Renal pelvis (tissue), 4 donors: Measurements from ENCODE around the gene TLCD1. TPM values are rescaled to one million over a fixed set of nuclear protein-coding genes. Genes with fewer than 3 reads are reported as not detected.
"Not testable (repeated sequence)": the region's sequence is repeated elsewhere in the genome, so short reads cannot be mapped to it uniquely, and the experiment has no call there.

Source experiments
- DNase-seq: peaks from one replicate; pipeline ENCODE4 v3.0.0-alpha.2; 2013
- polyA plus RNA-seq, 3 donors: library from polyadenylated mRNA; unstranded; fragments of 120-200 nt; gene quantifications; one replicate each; pipeline ENCODE4 v1.2.1, GENCODE V29; 2013; ENCODE audit not compliant: insufficient read length in 3 of 3

TLCD1 gene
- polyA plus RNA-seq, 3 donors = 16.6 to 19.8 (median 18.5) TPM

DNA sequence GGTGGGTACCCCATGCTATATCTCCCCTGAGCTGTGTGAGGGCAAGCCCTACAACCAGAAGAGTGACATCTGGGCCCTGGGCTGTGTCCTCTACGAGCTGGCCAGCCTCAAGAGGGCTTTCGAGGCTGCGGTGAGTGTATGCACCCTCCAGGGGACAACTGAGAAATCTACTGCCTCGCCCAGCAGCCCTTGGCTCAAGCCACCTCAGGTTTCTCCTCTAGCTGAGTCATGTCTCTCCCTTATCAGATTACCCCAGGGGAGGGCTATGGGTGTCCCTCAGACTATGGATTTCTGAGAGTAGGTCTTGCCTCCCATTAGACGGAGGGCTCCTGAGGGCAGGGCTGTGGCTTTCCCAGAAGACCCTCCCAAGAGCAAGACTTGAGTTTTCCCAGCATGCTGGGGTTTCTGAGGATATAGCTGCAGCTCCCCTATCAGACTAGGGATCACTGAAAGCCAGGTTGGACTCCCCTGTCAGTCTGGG is 9.2 kb upstream of the TLCD1 start:
- DNase-seq = no peak

DNA sequence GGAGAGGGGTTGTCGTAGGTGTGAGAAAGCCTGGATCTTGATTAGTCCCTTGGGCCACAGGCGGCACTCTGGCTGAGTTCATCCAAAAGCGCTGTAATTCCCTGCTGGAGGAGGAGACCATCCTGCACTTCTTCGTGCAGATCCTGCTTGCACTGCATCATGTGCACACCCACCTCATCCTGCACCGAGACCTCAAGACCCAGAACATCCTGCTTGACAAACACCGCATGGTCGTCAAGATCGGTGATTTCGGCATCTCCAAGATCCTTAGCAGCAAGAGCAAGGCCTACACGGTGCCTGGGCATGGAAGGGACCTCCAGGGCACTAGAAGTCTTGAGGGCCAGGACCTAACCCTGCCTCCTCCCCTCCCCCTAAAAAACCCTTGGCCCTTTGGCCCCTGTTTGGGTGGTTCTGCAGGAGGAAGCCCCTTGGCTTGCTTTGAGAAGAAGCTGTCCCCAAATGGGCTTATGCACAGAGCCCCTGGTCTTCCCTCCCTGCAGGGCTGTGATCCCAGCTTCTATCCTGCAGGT is 8.7 kb upstream of the TLCD1 start:
- no peak for DNase-seq

- DNase-seq = no peak
Observed at GRCh38 chr17:28733346-28733745, 7.3 kb upstream of the TLCD1 start.

DNA sequence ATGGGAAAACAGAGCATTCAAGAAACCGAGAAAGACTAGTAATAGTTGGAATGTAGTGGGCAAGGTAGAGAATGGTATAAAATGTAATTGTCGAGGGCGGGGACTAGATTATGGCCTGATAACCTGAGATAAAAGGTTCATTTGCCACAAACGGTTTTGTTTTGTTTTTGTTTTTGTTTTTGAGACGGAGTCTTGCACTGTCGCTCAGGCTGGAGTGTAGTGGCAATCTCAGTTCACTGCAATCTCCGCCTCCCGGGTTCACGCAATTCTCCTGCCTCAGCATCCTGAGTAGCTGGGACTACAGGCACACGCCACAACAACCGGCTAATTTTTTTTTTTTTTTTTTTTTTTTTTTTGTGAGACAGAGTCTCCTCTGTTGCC is 3.9 kb upstream of the TLCD1 start:
- no peak for DNase-seq

DNA sequence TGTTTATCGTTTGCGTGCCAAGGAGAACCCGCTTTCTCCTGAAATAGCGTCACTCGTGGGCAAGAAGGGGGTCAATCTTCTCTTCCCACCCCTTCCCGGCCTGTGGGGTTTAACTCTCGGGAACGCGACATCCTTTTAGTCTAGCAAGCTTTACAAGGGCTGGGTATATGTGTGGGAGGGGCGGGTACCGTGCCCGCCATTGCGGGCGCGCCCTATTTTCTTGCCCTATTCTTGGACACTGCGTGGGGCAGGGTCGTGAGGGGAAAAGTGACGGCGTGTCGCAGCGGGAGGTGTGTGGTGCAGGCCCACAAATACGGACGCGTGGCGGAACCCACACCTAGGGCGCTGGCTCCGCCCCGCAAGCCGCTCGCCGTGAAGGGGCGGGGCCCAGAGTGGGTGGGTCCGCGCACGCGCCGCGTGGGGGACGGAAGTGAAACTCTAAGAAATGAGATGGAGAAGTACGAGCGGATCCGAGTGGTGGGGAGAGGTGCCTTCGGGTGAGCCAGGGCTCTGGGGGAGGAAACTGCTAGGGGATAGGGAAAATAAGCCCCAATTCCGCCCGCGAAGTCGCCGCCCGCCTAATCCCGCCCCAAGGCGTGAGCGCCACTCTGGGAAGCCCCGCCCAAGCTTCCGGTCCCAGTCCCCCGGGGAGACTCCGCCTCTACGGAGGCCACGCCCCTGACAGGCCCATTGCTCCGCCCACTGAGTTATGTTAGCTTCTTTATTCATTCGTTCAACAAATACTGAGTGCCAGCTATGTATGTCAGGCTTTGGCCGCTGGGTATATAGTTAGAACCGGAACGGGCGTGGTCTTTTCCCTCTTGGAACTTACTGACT is 2.5 kb upstream of the TLCD1 start, which contains the start of gene NEK8:
Gene NEK8, plus strand, starts transcription at position 425 of the 837 bp plus-strand sequence. Its CDS starts 26 bp downstream, at position 451.
- peak; percentile 93 for DNase-seq

- DNase-seq = peak; percentile 96
Observed at GRCh38 chr17:28726627-28727491, 826 bp upstream of the TLCD1 start.

GRCh38 chr17:28725660-28726225 is 290 bp downstream of the TLCD1 start:
- peak; percentile 58 for DNase-seq

GRCh38 chr17:28725166-28725659 is 820 bp downstream of the TLCD1 start:
- peak; percentile 20 for DNase-seq

DNA sequence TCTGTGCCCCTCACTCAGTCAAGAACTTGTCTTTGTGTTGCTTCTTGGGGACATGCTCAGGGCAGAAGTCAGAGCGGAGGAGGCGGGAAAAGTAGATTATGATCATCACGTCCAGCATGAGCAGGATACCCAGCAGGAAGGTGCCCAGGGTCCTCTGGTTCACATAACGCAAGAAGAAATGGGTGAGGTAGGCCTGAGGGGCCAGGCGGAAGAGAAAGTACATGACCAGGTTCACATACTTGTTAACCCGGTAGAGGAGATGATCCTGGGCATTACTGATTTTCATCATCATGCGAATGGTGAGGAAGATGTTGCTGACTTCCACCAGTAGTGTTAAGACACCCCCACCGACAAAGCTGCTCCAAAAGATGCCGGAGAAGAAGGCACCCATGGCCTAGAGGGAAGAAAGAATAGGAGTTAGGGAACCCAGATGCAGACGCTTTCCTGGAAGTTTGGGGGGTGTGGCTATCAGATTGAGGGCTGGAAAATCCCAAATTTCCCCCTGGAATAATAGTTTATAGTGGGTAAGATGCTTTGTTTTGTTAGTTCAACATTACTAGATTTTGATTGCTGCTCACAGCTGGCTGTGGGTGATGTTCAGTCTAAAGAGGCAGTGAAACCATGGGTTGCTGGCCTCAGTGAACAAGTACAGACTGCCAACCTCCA is 1.4 kb downstream of the TLCD1 start:
- DNase-seq = no peak

DNA sequence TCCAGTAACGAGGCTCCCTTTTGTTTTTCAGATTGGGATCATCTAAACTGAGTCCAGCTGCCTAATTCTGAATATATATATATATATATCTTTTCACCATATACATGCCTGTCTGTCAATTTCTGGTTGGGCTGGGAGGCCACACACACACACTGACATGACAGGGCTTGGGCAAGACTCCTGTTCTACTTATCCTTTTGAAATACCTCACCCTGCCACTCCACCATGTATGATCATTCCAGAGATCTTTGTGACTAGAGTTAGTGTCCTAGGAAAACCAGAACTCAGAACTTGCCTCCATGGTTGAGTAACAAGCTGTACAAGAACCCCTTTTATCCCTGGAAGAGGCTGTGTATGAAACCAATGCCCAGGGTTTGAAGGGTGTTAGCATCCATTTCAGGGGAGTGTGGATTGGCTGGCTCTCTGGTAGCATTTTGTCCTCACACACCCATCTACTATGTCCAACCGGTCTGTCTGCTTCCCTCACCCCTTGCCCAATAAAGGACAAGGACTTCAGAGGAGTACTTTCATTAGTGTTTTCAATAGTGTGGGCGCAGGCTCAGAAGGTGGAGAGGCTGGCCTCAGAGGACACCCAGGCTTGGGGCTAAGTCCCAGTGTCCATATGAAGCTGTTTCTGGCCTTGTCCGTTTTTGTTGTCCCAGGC is 2.1 kb downstream of the TLCD1 start:
- not testable (repeated sequence) for DNase-seq

GRCh38 chr17:28723159-28723835 is 2.7 kb downstream of the TLCD1 start:
- no peak for DNase-seq

DNA sequence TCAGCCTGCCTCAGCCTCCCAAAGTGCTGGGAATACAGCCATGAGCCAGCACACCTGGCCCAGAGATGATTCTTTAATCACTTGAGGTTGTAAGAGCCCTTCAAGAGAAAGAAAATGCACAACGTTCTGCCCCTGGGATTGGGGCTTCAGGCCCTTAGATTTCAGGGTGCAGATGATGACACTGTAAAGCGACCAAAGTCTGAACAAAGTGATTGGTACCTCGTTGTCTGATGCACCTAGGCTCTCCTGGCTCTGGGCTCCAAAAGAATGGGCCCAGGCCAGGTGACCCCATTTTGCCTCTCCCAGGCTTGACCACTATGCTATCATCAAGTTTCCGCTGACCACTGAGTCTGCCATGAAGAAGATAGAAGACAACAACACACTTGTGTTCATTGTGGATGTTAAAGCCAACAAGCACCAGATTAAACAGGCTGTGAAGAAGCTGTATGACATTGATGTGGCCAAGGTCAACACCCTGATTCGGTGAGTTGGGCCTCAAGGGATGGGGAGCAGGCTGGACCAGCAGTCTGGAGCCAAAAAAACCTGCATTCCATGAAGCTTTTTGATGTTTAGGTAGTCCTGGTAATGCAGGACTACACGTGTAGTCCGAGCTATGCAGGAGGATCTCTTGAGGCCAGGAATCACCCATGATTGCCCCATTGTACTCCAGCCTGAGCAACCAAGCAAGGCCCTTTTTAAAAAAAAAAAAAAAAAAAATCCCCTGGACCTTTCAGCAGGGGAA is 3.4 kb downstream of the TLCD1 start:
- DNase-seq = no peak

- DNase-seq = not testable (repeated sequence)
Observed at GRCh38 chr17:28720997-28721329, 5.1 kb downstream of the TLCD1 start.

DNA sequence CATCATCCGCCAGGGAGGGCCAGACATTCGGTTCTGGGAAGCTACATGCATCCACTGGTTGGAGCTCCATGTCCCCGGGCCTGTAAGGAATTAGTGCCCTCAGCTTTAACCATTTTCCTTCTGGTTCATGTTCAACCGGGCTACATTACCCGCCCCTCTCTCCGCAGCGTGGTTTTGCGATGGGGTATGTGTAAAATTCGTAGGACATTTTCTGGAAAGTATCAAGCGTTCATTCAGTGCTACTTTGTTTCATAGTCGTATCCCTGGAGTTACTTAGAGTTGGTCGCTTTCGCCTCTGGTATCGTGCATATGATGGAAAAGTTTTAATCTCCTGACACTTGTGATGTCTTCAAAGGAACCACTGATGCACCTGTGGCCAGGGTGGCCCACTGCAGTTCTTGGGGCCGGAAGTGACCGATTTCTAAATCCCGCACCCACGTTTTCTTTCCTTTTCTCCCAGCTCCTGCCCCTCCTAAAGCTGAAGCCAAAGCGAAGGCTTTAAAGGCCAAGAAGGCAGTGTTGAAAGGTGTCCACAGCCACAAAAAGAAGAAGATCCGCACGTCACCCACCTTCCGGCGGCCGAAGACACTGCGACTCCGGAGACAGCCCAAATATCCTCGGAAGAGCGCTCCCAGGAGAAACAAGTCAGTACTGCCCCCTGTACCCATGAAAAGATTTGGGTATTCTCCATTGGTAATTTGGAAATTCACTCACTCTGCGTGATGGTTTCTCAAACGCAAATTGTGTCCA is 5.6 kb downstream of the TLCD1 start:
- no peak for DNase-seq

GRCh38 chr17:28719021-28719433 is 7.0 kb downstream of the TLCD1 start:
- no peak for DNase-seq

DNA sequence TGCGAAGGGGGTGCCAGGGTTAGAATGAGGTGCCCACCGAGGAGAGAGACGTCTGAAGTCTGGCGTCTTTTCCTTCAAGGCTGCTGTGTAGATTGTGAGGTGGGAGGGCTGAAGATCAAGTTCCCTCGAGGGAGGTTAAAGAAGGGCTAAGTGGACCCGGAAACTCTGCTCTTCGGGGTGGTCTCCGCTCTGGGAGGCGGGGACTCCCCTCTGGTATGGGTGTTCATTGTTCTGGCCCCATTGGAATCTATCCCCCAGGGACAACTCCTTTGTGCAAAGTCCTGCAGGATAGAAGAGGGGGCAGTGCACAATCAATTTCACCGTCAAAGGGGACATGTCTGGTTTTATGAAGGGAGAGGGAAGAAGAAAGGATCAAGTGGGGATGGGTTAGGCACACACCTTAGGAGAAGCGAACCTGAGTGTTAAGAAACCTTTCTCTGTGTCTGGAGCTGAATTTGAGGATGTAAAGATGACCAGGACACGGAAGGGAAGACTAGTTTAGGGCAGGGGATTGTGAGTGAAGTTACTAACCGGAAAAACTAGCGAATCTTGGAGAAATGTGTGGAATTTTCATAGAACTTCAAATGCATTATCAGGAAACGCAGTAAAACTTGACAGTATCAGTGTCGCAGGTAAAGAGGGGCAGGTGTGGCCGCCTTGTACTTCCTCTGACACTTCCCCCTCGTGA is 7.6 kb downstream of the TLCD1 start:
- DNase-seq = peak; percentile 79

DNA sequence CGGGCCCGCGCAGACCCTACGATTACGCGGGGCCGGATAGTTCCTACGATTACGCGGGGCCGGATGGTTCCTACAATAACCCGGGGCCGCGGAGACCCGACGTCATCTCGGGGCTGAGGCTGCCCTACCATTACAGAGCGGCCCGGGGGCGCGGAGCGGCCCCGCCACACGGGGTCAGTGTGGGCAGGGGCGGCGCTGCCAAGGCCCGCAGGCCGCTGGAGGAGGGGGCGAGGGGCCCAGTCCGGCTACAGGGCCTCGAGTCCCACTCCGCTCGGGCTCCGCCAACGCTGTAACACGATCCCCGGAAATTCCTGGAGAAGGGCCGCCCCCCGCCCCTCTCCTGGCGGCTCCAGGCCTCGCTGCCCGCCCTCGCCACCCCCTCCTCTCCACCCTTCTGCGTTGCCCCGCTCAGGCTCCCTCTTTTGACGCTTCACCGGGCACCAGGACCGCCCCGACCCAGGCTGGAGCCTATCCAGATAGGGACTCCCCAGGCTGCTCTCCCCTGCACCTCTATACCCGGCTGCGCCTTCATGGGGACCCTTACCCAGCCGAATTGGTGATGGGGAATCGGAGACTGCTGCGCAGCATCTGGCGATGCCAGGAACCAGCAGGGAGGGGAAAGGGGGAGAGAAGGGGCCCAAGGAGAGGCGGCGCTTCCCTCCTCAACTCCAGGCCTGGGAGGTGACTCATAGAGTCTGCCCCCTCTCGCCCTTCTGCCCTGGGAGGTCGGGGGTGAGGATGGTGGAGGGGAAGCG is 8.3 kb downstream of the TLCD1 start, which contains the start of gene RAB34:
Gene RAB34, minus strand, starts transcription at position 291 of the 755 bp plus-strand sequence. CDS start 602 bp downstream, outside the sequence.
- DNase-seq = peak; percentile 95
